Activated CD4-positive, alpha-beta T cell treated with anti-CD3 and anti-CD28 coated beads, Interleukin-2, amount 50 U/mL, for 24 hours (primary cell): ENCODE measurements around the gene ZNF154.
"Not testable (repeated sequence)": the region's sequence is repeated elsewhere in the genome, so short reads cannot be mapped to it uniquely, and the experiment has no call there.

Source experiments
- DNase-seq, 2 donors: peaks; one replicate each; pipeline ENCODE4 v3.0.0-alpha.2; 2020; ENCODE audit warnings: low read depth in 1 of 2, low spot score in 1 of 2

ZNF154 gene

DNA sequence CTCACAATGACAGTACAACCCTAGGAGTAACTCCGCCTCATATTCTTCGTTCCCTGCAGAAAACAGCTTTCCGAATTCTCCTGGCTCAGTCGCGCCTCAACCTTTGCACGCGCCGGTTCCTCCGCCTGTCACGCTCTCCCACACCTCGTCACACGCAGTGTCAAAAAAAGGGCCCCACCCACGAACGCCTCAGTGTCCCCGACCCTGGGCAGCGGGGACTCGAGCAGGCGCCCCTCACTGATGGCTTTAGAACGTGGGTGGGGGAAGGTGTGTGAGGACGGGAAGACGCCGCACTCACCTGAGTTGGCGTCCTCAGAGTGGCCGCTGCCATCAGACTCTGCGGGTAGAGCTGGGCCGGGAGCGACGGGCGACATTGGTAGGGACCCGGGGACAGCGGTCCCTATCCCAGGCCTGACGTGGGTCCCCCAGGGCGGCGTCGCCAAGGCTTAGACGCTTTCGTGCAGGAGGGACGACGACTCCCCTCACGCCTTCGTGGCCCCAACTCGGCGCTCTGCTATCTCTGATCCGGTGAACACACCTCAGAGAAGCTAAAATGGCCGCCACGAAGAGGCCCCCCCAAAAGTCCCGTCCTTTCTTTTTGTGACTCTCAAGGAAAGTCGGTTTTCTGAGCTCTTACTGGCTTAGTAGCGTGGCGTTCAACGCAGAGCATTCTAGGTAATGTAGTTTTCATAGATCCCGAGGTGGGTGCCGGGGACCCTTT is at the start of gene ZNF154:
TSS of gene ZNF154 (minus strand) at position 564 of the 721 bp plus-strand sequence. CDS start at position 331, 233 bp downstream.
- peak in 1 of 2 donors; percentile 9 for DNase-seq

DNA sequence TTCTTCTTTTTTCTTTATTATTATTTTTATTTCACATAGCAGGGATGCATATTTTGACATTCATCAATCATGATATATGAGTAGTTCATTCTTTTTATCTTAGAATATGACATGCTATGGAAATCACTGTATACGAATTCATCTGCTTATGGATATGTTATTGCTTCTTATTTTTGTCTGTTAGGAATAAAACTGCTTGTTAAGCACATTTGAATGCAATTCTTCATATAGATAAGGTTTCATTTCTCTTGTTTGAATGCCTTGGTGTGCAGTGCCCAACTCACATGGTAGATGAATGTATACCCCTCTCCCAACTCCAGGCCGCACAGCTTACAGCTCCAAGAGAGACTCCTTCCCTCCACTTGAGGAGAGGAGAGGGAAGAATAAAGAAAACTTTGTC is 48.9 kb upstream of the ZNF154 start:
- no peak for DNase-seq

DNA sequence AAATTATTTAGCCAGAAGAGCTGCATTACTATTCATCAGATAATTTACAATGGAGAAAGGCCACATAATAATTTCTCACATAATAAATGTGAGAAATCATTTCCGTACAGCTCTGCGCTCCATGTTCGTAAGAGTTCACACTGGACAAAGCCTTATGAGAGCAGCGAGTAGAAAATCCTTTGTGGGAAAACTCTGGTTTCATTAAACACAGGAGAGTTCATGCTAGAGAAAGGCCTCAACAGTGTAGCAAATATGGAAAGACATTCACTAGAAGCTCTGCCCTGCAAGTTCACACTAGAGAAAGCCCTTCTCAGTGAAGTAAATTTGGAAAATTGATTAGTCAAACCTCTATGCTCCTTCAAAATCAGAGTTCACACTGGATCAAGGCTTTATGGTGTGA is 46.0 kb upstream of the ZNF154 start:
- no peak for DNase-seq

DNA sequence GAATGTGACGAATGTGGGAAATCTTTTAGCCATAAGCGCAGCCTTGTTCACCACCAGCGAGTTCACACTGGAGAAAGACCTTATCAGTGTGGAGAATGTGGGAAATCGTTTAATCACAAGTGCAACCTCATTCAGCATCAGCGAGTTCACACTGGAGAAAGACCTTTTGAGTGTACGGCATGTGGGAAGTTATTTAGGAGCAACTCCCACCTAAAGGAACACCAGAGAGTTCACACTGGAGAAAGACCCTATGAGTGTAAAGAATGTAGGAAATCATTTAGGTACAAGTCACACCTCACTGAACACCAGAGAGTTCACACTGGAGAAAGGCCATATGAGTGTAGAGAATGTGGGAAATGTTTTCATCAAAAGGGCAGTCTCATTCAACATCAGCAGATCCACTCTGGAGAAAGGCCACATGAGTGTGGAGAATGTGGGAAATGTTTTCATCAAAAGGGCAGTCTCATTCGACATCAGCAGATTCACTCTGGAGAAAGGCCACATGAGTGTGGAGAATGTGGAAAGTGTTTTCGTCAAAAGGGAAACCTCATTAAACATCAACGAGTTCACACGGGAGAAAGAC is 45.2 kb upstream of the ZNF154 start:
- no peak for DNase-seq

DNA sequence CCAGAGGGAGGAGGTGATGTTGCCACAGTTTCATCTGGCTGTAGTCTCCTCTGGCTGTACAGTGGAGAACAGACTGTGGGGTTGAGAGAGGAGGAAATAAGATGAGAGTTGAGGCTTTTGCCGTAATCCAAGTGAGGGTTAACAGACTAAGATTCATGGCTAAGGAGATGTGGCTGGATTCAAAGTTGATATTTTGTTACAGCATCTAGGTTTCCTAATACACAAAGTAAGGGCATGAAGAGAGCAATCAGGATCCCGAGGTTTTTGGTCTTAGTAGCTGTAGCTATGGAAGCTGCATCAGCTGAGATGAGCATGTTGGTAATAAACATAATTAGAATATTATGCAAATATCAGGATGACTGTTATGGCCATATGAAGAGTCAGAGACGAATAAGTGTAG is 39.0 kb upstream of the ZNF154 start:
- no peak for DNase-seq

DNA sequence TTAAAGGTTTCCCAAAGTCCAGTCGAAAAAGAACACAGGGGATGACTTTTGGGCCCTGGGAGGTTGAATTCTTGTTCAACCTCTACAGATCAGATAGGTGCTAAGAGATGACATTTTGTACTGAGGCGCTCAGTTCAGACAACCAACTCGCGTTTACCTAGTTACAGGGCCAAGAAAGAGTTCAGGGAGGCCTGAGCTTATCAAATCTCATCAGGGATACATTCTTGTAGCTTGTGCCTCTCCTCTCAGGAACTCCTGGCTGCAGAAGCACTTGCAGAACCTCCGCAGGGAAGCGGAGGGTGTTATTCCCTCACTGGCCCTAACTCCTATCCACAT is 38.4 kb upstream of the ZNF154 start:
- DNase-seq, result no peak

DNA sequence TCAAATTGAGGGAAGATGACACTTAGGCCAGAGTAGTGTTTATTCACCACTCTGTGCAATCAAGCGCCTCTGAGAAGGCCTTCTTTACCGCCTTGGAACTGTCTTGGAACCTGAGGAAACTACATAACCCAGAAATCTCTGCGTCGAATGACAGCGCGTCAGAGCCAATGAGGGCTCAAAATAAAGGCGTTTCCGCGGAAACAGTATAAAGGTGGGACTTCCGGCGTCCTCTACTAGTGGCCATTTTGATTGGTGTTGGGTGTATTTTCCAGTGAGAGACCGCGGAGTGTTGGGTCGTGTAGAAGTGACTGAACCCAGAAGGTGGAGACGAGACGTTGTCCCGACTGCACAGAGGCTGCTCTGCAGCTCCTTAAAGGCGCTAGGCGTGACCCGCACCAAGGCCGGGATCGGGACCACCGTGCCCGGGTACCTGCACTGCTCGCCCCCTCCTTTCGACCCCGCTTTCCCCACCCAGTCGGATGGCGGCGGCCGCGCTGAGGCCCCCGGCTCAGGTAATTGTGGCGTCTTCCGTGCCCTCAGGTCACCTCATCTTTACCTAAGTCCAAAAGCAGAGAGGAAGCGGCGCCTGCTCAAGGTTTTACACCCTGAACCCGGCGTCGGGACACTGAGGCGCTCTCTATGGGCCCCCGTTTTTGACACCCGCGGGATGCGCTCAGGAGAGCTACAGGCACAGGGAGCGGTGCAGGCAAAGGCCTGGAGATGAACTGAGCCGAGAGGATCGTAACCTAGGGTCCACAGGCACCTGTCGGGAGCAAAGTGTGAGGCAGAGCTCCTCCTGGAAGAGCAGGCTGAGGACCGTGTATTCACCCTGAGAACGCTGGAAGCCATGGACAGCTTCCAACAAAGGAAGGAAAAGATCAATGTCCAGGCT is 37.8 kb upstream of the ZNF154 start, which contains the start of gene ZNF776:
TSS of gene ZNF776 (plus strand) at position 236 of the 892 bp plus-strand sequence. CDS start at position 480, 244 bp downstream.
- peak; percentile 55 to 81 for DNase-seq

DNA sequence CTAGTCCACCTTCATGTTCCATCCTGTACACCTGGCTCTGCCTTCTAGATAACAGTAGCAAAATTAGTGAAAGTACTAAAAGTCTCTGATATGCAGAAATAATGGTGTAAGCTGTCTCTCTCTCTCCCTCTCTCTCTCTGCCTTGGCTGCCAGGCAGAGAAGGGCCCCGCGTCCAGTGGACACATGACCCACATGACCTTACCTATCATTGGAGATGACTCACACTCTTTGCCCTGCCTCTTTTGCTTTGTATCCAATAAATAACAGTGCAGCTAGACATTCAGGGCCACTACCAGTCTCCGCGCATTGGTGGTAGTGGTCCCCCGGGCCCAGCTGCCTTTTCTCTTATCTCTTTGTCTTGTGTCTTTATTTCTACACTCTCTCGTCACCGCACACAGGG is 29.8 kb upstream of the ZNF154 start:
- not testable (repeated sequence) for DNase-seq

DNA sequence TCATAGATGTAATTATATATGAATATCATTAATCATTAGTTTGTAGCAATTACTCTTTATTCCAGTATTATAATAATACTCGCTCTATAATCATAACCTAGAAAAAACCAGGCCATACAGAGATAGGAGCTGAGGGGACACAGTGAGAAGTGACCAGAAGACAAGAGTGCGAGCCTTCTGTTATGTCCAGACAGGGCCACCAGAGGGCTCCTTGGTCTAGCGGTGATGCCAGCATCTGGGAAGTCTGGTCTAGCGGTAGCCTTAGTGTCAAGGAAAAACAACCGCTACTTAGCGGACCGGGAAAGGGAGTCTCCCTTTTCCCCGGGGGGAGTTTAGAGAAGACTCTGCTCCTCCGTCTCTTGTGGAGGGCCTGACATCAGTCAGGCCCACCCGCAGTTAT is 29.3 kb upstream of the ZNF154 start:
- peak; percentile 19 to 27 for DNase-seq

DNA sequence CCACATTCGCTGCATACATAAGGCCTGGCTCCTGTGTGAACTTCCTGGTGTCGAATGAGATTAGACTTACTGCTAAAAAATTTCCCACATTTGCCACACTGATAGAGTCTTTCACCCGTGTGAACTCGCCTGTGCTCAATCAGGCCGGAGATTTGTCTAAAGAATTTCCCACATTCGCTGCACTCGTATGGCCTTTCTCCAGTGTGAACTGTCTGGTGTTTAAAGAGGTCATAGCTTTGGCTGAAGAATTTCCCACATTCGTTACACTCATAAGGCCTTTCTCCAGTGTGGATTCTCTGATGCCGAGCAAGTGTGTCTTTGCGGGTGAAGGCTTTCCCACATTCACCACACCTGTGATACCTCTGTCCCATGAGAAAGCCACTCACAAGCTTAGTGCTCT is 11.9 kb upstream of the ZNF154 start:
- DNase-seq, result no peak

DNA sequence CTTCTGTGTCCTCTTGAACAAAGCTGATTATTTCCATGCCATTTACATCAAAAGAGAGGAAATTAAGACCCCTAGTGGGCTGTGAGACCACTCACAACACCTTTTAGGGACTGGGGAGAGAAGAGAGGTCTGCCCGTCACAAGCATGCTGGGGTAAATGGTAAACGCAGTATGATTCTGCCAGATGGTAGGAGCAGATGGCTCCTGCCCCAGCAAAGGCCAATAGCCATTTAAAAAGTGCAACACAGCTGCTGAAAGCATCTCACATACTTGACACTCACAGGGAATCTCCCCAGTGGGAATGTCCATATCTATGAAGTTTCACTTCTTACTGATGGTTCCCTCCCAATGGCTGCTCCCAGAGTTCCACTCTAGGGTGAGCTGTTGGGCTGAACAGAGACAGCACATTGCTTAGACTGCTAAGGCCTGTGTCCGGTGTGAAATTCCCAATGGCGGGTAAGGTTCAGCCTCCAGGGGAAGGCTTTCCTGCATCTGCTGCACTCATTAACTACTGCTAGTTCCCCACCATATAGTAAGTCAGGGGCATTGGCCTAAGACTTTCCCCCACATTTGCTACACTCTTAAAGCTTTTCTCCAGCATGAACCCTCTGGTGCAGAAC is 11.0 kb upstream of the ZNF154 start:
- DNase-seq, result no peak

DNA sequence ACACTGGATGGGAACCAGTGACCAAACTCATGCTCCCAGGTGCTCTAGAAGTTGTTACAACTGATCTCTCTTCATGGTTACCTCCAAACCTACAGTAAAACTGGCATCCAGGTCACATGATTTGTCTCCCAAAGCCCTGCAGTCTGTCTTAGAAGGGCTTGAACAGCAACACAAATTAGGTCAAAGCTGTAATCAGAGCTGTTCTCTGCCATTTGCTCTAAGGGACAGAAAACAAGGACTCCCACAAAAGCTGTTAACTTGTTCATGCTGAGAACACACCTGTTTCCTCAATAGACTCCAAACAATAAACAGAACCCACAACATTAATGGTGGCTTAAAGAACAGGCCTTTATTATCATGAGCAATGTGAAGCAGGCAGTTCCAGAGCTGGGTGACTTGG is 10.4 kb upstream of the ZNF154 start:
- DNase-seq, result no peak

DNA sequence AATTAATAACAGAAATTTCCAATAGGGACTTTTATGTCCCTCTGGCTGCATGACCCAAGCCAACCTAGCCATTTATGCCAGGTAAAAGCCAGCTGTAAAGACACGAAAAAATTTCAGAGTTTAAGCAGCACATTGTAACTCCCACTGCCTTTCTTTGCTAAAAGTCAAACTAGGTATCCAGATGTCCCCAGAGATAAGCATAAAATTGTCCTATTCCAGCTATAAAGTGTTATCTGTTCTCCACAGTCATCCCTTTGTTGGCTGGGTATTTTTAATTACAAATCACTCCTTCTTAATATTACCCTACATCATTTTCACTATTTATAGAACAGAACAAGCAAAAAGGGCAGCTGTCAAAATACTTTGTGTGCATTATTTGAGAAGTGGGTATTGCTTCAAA is 3.2 kb upstream of the ZNF154 start:
- no peak for DNase-seq

DNA sequence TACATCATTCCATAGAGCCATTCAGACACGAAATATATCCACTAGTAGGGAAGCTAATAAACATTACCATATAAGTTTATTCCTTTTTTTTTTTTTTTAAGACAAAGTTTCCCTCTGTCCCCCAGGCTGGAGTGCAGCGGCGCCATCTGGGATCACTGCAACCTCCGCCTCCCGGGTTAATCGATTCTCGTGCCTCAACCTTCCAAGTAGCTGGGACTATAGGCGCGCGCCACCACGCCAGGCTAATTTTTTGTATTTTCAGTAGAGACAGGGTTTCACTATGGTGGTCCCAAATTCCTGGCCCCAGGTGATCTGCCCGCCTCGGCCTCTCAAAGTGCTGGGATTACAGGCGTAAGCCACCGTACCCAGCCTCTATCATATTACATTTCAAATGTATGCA is 612 bp upstream of the ZNF154 start:
- DNase-seq, result no peak

DNA sequence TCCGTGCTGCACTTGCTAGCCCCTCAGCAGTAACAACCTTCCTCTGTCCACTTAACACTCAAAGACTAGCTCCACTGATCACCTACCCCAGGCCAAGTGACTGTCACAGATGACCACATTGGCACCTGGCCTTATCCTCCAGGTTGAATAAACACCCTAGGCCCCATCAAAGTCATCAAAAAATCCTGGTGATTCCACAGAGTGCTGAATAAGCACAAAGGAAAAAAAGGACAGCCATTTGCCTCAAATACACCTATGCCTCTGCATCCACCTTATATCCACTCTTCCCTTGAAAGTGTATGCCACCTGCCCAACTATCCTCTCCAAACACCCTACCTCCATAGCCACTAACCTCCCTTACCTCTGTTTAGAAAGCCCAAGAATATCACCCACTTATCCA is 2.7 kb downstream of the ZNF154 start:
- no peak for DNase-seq

DNA sequence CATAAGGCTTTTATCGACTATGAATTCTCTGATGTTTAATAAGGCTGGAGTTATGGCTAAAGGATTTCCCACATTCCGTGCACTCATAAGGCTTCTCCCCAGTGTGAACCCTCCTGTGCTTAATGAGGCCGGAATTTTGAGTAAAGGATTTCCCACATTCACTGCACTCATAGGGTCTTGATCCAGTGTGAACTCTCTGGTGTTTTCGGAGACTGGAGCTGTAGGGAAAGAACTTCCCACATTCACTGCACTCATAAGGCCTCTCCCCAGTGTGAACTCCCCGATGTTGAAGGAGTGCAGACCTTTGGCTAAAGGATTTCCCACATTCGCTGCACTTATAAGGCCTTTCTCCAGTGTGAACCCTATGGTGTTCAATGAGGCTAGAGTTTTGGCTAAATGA is 7.4 kb downstream of the ZNF154 start:
- DNase-seq, result no peak

DNA sequence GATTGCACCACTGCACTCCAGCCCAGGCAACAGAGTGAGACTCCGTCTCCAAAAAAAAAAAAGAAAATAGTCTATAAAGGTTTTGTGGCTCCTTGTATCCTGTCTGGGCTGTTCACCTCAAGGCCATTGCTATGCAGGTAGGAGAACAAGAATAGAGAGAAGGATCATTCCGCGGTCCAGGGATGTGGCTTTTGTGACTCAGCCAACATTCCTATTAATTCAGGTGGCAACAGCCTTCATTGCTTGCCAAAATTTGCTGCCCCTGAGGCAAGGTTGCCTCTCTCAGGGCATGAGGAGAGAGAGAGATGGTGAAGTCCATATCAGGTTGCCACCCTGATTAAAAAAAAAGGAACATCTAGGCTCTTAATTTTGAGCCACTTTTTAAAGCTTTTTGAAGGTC is 19.3 kb downstream of the ZNF154 start:
- no peak for DNase-seq

DNA sequence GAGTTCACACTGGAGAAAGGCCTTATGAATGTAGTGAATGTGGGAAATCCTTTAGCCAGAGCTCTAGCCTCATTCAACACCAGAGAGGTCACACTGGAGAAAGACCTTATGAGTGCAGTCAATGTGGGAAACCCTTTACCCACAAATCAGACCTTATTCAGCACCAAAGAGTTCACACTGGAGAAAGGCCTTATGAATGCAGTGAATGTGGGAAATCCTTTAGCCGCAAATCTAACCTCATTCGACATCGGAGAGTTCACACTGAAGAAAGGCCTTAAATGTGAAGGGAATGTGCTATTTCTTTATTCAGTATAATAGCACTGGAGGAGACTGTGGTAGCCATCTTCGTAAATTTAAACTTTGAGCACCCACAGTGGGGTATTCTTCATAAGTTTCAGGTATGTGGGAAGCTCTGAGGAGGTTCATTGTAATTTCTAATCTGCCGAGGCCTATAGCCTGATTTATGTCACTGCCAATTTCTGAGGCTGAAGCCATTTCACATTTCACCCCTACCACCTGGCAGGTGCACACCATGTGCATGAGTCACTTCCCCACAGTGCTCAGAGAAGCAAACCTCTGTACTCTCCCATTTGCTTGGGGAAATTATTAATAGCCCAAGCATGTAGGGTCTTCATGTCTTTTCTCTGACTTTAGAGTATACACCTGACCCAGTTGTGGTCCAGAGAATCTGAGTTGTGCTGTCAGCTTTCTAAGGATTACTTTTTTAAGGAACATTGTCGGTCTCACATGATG is 20.8 kb downstream of the ZNF154 start:
- DNase-seq, result no peak

DNA sequence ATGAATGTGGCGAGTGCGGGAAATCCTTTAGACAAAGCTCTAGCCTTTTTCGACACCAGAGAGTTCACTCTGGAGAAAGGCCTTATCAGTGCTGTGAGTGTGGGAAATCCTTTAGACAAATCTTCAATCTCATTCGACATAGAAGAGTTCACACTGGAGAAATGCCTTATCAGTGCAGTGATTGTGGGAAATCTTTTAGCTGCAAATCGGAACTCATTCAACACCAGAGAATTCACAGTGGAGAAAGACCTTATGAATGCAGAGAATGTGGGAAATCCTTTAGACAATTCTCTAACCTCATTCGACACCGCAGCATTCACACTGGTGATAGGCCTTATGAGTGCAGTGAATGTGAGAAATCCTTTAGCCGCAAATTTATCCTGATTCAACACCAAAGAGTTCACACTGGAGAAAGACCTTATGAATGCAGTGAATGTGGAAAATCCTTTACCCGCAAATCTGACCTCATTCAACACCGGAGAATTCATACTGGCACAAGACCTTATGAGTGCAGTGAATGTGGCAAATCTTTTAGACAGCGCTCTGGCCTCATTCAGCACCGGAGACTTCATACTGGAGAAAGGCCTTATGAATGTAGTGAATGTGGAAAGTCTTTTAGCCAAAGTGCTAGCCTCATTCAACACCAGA is 21.5 kb downstream of the ZNF154 start:
- DNase-seq, result no peak

DNA sequence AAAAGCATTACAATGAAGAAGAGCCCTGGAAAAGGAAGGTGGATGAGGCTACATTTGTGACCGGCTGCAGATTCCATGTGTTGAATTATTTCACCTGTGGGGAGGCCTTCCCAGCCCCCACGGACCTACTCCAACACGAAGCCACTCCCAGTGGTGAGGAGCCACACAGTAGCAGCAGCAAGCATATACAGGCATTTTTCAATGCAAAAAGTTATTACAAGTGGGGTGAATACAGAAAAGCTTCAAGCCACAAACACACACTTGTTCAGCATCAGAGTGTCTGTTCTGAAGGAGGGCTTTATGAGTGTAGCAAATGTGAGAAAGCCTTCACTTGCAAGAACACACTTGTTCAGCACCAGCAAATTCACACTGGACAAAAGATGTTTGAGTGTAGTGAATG is 22.3 kb downstream of the ZNF154 start:
- no peak for DNase-seq
